CD14-positive monocyte (primary cell): Measurements from ENCODE around the gene GINS1. TPM values are rescaled to one million over a fixed set of nuclear protein-coding genes. Genes with fewer than 3 reads are reported as not detected.
A peak's percentile ranks its signal among the peaks of the same experiment; 100 is the strongest.

ENCODE experiments used
- DNase-seq, 3 donors: peaks; one replicate each; pipeline ENCODE4 v3.0.0-alpha.2; 2011 to 2022
- H2AFZ ChIP-seq: 2 replicates; pipeline ENCODE4 v1.6.0; 2012; ENCODE audit warnings: mild to moderate bottlenecking, low read depth, low read length, inconsistent platforms; ENCODE audit not compliant: insufficient read depth, poor library complexity, severe bottlenecking
- H3K27ac ChIP-seq, 2 donors: 1 replicate in 1 of 2; 2 replicates in 1 of 2; pipeline ENCODE4 v1.5.1; 2012 to 2013; ENCODE audit warnings: low read length in 2 of 2, control low read depth in 1 of 2, inconsistent platforms in 1 of 2, low read depth in 1 of 2, mild to moderate bottlenecking in 1 of 2
- H3K27me3 ChIP-seq, 2 donors: one replicate each; pipeline versions ENCODE4 v1.6.0 to v1.6.1; 2011 to 2013; ENCODE audit warnings: low read length in 2 of 2; ENCODE audit not compliant: control insufficient read depth in 2 of 2, insufficient read depth in 2 of 2
- H3K36me3 ChIP-seq, 2 donors: replicated peaks in 1 of 2; 1 replicate in 1 of 2; 2 replicates in 1 of 2; pipeline versions ENCODE4 v1.5.1 to v1.6.1; 2012 to 2013; ENCODE audit warnings: low read length in 2 of 2, control low read depth in 1 of 2, inconsistent platforms in 1 of 2, mild to moderate bottlenecking in 1 of 2; ENCODE audit not compliant: insufficient read depth in 2 of 2, control insufficient read depth in 1 of 2
- H3K4me1 ChIP-seq, 2 donors: 1 replicate in 1 of 2; 2 replicates in 1 of 2; pipeline versions ENCODE4 v1.5.1 to v1.6.1; 2012 to 2013; ENCODE audit warnings: low read length in 2 of 2, control low read depth in 1 of 2, inconsistent platforms in 1 of 2, mild to moderate bottlenecking in 1 of 2, moderate library complexity in 1 of 2; ENCODE audit not compliant: insufficient read depth in 2 of 2, control insufficient read depth in 1 of 2
- H3K4me2 ChIP-seq: replicated peaks from 2 replicates; pipeline ENCODE3; 2012; ENCODE audit warnings: low read length, moderate library complexity, mild to moderate bottlenecking; ENCODE audit not compliant: poor library complexity, severe bottlenecking; ENCODE audit errors: extremely low read depth
- H3K4me3 ChIP-seq, 3 experiments: fragments of 200-600 bp in 1 of 3; sonication (generic) in 1 of 3; replicated peaks in 1 of 3; 1 replicate in 2 of 3; 2 replicates in 1 of 3; pipeline ENCODE4 v1.5.1; 2011 to 2013; ENCODE audit warnings: low read length in 3 of 3, mild to moderate bottlenecking in 3 of 3, control low read depth in 2 of 3, low read depth in 2 of 3, inconsistent platforms in 1 of 3, moderate library complexity in 1 of 3
- H3K79me2 ChIP-seq: 2 replicates; pipeline ENCODE4 v1.6.0; 2012; ENCODE audit warnings: mild to moderate bottlenecking, control low read depth, inconsistent platforms, low read length, moderate library complexity; ENCODE audit not compliant: insufficient read depth
- H3K9ac ChIP-seq: 2 replicates; pipeline ENCODE4 v1.6.0; 2017; ENCODE audit warnings: low read length, mild to moderate bottlenecking; ENCODE audit not compliant: insufficient read depth, poor library complexity, severe bottlenecking
- H3K9me3 ChIP-seq, 2 donors: replicated peaks in 1 of 2; 1 replicate in 1 of 2; 2 replicates in 1 of 2; pipeline versions ENCODE4 v1.5.1 to v1.6.1; 2012 to 2013; ENCODE audit warnings: low read length in 2 of 2, control low read depth in 1 of 2; ENCODE audit not compliant: control insufficient read depth in 1 of 2, insufficient read depth in 1 of 2
- H4K20me1 ChIP-seq: 2 replicates; pipeline ENCODE4 v1.6.0; 2012; ENCODE audit warnings: mild to moderate bottlenecking, low read length, control low read depth, moderate library complexity; ENCODE audit not compliant: insufficient read depth
- H3K27ac Mint-ChIP-seq, 7 donors: one replicate each; pipeline ENCODE4 v1.8.0; 2020; ENCODE audit warnings: mild to moderate bottlenecking in 7 of 7, mixed read lengths in 7 of 7, moderate library complexity in 6 of 7, inconsistent platforms in 2 of 7
- H3K27me3 Mint-ChIP-seq, 3 donors: one replicate each; pipeline ENCODE4 v1.8.0; 2021 to 2022; ENCODE audit warnings: low read depth in 3 of 3, mild to moderate bottlenecking in 3 of 3, mixed read lengths in 3 of 3, moderate library complexity in 3 of 3, inconsistent platforms in 1 of 3
- H3K36me3 Mint-ChIP-seq, 2 donors: one replicate each; pipeline ENCODE4 v1.8.0; 2020; ENCODE audit warnings: mixed read lengths in 2 of 2, inconsistent platforms in 1 of 2, mild to moderate bottlenecking in 1 of 2
- H3K4me1 Mint-ChIP-seq: one replicate; pipeline ENCODE4 v1.8.0; 2020; ENCODE audit warnings: mild to moderate bottlenecking, mixed read lengths
- H3K4me3 Mint-ChIP-seq, 2 donors: one replicate each; pipeline ENCODE4 v1.8.0; 2020; ENCODE audit warnings: mild to moderate bottlenecking in 2 of 2, mixed read lengths in 2 of 2, moderate library complexity in 1 of 2
- H3K9me3 Mint-ChIP-seq, 7 donors: one replicate each; pipeline ENCODE4 v1.8.0; 2020 to 2022; ENCODE audit warnings: mixed read lengths in 7 of 7, mild to moderate bottlenecking in 6 of 7, moderate library complexity in 6 of 7, inconsistent platforms in 2 of 7
- WGBS: methylation state at CpG from one replicate; pipeline ENCODE4 v1.1.5; 2013; ENCODE audit warnings: missing lambda C conversion rate; ENCODE audit not compliant: insufficient coverage; 5-methylcytosine and 5-hydroxymethylcytosine counted together
- intact Hi-C, 2 donors: fragments of 100-400 bp; cut with micrococcal nuclease; formaldehyde crosslinking; loops; one replicate each; pipeline versions ENCODE4 v1.15.0 to v1.15.1; 2023
- polyA plus RNA-seq, 3 donors: library from polyadenylated mRNA; depleted of rRNA in 1 of 3; unstranded in 2 of 3; stranded (reverse) in 1 of 3; fragments of 300-500 nt in 2 of 3; fragments of >200 nt in 1 of 3; fragmentation: Illumina TruSeq in 2 of 3; gene quantifications; 1 replicate in 2 of 3; 2 replicates in 1 of 3; pipeline ENCODE4 v1.2.3, GENCODE V29; 2012 to 2021
- TF ChIP-seq, protein P1 (sequence below): fragments of 200-600 bp; IDR thresholded peaks from one replicate; pipeline ENCODE4 v1.8.0; 2022; ENCODE audit warnings: antibody characterized with exemption, mild to moderate bottlenecking

The GINS1 gene
- polyA plus RNA-seq, 3 donors, result 0.16 to 0.48 (median 0.28) TPM

DNA sequence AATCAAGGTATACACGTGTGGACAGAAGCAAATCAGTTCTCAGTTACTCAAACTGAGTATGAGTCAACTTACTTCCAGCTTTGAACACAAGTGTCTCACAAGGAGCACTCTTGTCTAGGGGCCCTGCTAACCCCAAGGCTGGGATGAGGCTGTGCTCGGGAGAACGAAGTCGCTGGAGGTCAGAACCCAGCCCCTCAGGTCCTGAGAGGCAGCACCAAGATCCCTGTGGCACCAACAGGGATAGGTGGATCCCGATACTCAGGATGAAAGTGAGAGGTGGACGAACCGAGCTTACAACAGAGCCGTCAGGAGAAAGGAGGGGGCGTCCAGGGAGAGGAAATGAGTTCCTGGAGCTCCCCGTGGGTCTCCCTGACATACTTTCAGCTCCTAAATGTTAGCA lies 85.7 kb downstream of the GINS1 start:
- H3K36me3 Mint-ChIP-seq, result no peaks in the 10 kb centered on the region
- H3K9me3 Mint-ChIP-seq, result no peaks in the 10 kb centered on the region
- no peak for DNase-seq
- TF ChIP-seq, protein P1, sequence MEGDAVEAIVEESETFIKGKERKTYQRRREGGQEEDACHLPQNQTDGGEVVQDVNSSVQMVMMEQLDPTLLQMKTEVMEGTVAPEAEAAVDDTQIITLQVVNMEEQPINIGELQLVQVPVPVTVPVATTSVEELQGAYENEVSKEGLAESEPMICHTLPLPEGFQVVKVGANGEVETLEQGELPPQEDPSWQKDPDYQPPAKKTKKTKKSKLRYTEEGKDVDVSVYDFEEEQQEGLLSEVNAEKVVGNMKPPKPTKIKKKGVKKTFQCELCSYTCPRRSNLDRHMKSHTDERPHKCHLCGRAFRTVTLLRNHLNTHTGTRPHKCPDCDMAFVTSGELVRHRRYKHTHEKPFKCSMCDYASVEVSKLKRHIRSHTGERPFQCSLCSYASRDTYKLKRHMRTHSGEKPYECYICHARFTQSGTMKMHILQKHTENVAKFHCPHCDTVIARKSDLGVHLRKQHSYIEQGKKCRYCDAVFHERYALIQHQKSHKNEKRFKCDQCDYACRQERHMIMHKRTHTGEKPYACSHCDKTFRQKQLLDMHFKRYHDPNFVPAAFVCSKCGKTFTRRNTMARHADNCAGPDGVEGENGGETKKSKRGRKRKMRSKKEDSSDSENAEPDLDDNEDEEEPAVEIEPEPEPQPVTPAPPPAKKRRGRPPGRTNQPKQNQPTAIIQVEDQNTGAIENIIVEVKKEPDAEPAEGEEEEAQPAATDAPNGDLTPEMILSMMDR, result no peak
- H3K9me3 ChIP-seq, result no peaks in the 10 kb centered on the region
- H3K4me3 ChIP-seq, result no peak overlapping the region
- peak overlapping the region in 1 of 7 donors; percentile 31 for H3K27ac Mint-ChIP-seq
- no peak overlapping the region for H3K4me2 ChIP-seq
- H3K4me1 ChIP-seq, result no peaks in the 10 kb centered on the region
- no peaks in the 10 kb centered on the region for H4K20me1 ChIP-seq
- H3K9ac ChIP-seq, result no peak overlapping the region
- H2AFZ ChIP-seq, result no peak overlapping the region
- no peaks in the 10 kb centered on the region for H3K36me3 ChIP-seq
- H3K27ac ChIP-seq, result no peak overlapping the region
- H3K4me3 Mint-ChIP-seq, result no peak overlapping the region
- H3K27me3 Mint-ChIP-seq, result peaks cover 0 to 6% (median 3%) of the 10 kb centered on the region in 3 donors
- no peaks in the 10 kb centered on the region for H3K79me2 ChIP-seq
- H3K4me1 Mint-ChIP-seq, result no peaks in the 10 kb centered on the region
- intact Hi-C loops, result no loop called here
- WGBS, result 90% methylated on average over 8 of the region's 10 CpGs
- no peaks in the 10 kb centered on the region for H3K27me3 ChIP-seq

DNA sequence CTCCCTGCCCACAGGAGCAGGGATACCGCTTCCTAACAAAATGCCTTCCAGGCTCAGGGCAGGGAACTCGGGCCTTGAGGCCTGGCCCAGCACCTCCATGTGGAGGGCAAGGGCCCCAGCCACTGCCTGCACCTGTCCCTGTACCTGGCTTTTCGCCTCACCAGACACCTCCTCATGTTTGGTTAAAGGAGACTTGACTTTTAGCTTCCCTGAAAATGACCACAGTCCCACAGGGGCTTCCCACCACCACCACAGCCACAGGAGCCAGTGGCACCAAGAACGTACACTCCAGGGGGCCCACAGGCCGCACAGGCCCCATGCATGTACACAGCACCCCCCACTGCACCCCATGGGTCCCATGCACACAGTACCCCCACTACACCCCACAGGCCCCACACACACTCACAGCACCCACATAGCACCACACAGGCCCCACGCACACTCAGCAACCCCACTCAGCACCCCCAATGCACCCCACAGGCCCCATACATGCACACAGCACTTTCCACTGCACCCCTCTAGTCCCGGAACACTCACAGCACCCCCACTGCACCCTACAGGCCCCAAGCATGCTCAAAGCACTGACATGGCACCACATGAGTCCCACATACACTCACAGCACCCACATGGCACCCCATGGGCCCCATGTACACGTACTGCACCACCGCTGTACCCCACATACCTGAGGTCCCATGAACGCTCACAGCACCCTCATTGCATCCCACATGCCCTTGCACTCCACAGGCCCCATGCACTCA lies 86.5 kb downstream of the GINS1 start:
- intact Hi-C loops, result no loop called here
- Histone ChIP-seq H3K36me3 (no peaks in the 10 kb centered on the region), H3K4me2 (no peak overlapping the region), H3K79me2 (no peaks in the 10 kb centered on the region), H4K20me1 (no peaks in the 10 kb centered on the region), H3K4me3 (no peak overlapping the region), H2AFZ (no peak overlapping the region), H3K9me3 (no peaks in the 10 kb centered on the region), H3K27me3 (no peaks in the 10 kb centered on the region), H3K27ac (no peak overlapping the region), H3K9ac (no peak overlapping the region), H3K4me1 (no peaks in the 10 kb centered on the region)
- Mint-ChIP-seq H3K27me3 (peaks cover 1 to 6% (median 5%) of the 10 kb centered on the region in 3 donors), H3K4me1 (no peaks in the 10 kb centered on the region), H3K4me3 (no peak overlapping the region), H3K36me3 (no peaks in the 10 kb centered on the region), H3K27ac (no peak overlapping the region), H3K9me3 (no peaks in the 10 kb centered on the region)
- TF ChIP-seq, protein P1, result no peak
- no peak for DNase-seq
- 96% methylated on average over 8 of the region's 10 CpGs for WGBS
